GM20000 (cell line): ENCODE results near the gene TRIM61.
"Not testable (repeated sequence)": the region's sequence is repeated elsewhere in the genome, so short reads cannot be mapped to it uniquely, and the experiment has no call there.

Source experiments
- DNase-seq: peaks from one replicate; pipeline ENCODE4 v3.0.0; 2012; ENCODE audit warnings: low spot score
- TF ChIP-seq, protein P1 (sequence below): IDR thresholded peaks from 2 replicates; pipeline ENCODE4 v1.5.1; 2012; ENCODE audit warnings: mild to moderate bottlenecking, control low read depth; ENCODE audit errors: extremely low read depth, missing control alignments

TRIM61 gene

DNA sequence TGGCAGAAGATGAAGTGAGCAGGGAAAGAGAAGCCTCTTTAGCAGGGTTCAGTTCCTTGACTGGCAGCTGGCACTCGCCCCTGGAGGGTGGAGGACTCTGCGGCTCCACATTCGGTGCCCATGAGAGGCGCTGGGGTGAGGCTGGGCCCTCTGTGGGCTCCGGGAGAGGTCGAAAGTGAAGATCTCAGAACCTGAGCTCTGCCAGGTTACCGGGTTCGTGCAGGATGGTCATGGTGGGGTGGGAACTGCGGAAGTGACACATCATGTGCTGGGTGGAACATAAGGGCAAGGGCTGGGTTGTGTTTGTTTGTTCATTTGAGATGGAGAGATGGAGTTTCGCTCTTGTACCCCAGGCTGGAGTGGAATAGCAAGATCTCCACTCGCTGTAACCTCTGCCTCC, 44.2 kb downstream of the TRIM61 start:
- TF ChIP-seq, protein P1, sequence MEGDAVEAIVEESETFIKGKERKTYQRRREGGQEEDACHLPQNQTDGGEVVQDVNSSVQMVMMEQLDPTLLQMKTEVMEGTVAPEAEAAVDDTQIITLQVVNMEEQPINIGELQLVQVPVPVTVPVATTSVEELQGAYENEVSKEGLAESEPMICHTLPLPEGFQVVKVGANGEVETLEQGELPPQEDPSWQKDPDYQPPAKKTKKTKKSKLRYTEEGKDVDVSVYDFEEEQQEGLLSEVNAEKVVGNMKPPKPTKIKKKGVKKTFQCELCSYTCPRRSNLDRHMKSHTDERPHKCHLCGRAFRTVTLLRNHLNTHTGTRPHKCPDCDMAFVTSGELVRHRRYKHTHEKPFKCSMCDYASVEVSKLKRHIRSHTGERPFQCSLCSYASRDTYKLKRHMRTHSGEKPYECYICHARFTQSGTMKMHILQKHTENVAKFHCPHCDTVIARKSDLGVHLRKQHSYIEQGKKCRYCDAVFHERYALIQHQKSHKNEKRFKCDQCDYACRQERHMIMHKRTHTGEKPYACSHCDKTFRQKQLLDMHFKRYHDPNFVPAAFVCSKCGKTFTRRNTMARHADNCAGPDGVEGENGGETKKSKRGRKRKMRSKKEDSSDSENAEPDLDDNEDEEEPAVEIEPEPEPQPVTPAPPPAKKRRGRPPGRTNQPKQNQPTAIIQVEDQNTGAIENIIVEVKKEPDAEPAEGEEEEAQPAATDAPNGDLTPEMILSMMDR, result no peak
- DNase-seq, result no peak

DNA sequence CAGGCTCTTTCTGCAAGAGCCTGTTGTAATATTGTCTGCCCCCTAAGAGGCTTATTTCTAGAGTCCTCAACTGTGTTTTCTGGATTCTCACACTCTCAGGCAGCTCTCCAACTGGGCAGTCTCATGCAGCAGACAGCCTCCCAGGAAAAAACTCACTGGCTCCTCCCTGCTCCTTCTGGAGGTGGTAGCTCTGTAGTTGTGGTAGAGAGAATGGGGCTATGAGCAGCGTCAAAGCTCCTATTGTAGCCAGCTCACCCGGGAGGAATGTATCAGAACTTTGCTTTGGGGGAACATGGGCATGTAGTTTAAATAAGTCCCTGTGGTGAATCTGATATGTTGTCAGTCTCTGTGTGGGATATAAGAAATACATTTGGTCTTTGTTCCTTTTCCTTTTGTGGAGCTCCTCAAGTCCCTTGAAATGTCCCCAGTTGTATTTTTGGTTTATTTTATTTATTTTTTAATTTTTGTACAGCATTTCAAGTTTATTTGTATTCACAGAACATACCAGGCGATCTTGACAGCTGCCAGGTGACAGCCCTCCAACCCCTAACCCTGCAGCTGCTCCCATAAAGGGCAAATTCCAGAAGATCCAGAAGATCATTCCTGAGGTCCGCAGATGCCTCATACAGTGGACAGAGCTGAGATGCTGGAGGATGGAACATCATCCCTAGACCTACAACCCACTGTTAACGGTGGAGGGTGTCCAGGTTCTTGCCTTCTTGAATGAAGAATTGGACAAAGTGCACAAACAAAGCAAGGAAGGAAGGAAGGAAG, 45.7 kb downstream of the TRIM61 start:
- no peak for DNase-seq
- TF ChIP-seq, protein P1, result no peak

DNA sequence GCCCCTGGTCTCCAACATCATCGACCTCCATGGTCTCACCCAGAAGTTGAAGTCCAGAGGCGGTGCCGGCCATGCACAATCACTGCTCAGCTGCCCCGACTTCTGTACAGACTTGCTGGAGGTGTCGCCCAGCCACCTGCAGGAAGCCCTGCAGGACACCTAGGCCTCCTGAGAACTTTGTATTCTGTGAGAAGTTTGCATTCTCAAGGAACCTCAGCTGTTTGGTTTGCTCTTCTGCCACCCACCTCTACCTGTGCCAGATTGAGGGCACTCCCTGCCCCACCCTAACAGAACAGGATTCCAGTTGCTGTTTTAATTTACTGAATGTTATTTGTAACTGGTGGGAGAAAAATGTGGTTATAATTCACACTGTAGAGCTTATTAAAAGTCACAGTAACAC, 46.8 kb downstream of the TRIM61 start:
- TF ChIP-seq, protein P1, result no peak
- no peak for DNase-seq

DNA sequence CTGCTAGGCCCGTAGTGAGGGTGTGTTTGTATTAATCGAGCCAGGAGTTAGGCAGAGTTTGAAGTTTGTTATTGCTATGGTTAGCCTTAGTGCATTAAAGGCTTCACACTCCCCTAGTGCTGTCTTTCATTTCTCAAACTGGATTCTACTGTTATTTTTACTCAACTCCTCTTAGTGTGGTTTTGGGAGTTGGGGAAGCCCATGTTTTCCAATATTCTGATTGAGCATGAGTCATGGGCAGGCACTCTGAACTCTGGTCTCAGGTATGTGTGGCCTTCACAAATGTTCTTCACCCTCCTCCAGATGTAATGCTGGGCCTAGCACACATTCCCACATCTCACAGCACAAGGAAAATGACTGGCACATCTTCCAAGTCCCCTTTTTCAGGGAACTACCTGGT, 50.4 kb downstream of the TRIM61 start:
- DNase-seq, result not testable (repeated sequence)

DNA sequence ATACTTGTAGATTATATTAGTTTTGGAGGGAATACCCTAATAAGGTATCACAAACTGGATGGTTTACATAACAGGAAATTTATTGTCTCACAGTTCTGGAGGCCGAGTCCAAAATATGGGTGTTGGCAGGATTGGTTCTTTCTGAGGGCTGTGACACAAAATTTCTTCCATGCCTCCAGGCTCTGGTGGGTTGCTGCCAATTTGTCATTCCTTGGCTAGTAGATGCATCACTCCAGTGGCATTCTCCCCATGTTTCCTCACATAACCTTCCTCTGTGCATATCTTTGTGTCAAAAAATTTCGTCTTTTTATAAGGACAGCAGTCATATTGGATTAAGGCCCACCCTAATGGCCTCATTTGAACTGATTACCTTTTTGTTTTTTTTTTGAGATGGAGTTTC, 51.2 kb downstream of the TRIM61 start:
- DNase-seq, result no peak
- TF ChIP-seq, protein P1, result no peak

DNA sequence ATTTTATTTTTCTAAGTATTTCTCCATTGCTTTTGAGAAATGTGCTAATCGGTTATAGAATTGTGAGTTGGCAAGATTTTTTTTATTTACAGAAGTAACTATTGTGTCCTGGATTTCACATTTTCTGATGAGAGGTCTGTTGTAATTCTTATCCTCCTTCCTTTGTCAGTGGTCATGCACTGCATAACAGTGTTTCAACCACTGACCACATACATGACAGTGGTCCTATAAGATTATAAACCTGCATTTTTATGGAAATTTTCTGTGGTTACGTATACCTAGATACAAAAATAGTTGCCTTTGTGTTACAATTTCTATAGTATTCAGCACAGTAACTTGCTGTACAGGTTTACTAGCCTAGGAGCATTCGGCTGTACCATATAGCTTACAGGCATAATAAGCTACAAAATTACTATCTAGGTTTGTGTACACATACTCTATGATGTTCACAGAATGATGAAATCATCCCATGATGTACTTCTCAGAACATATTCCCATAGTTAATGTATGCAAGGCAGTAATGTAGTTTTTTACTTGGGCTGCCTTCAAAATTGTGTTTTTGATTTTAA, 52.7 kb downstream of the TRIM61 start:
- TF ChIP-seq, protein P1, result no peak
- DNase-seq, result no peak

DNA sequence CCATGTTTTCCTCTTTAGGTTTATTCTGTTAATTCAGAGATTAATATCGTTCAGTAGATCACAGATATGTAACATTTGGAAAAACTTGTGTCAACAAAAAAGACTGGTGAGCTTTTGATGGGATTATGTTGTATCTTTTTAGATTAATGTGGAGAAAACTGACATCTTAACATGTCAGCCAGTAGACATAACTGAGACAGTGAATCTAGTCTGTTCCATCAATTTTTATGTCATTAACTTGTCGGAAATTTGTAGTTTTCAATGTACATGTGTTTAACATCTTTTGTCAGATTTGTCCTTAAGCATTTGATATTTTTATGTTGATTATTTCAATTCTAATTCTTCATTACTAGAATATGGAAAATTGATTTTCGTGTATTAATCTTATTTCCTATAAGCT, 58.5 kb downstream of the TRIM61 start:
- TF ChIP-seq, protein P1, result no peak
- DNase-seq, result no peak
